Stimulated activated naive CD8-positive, alpha-beta T cell treated with anti-CD3 and anti-CD28 coated beads, Interleukin-15, Interleukin-2, amounts not matched to agents 100 U/mL and 50 U/mL, for 24 hours (primary cell): ENCODE results near the gene TMEM213.
"Not testable (repeated sequence)": the region's sequence is repeated elsewhere in the genome, so short reads cannot be mapped to it uniquely, and the experiment has no call there.

Experiments
- ATAC-seq: fragments of 150-1000 bp; cut with Tn5 transposase; one replicate; pipeline ENCODE4 v1.10.0; 2021
- DNase-seq: peaks from one replicate; pipeline ENCODE4 v3.0.0; 2021

The TMEM213 gene

DNA sequence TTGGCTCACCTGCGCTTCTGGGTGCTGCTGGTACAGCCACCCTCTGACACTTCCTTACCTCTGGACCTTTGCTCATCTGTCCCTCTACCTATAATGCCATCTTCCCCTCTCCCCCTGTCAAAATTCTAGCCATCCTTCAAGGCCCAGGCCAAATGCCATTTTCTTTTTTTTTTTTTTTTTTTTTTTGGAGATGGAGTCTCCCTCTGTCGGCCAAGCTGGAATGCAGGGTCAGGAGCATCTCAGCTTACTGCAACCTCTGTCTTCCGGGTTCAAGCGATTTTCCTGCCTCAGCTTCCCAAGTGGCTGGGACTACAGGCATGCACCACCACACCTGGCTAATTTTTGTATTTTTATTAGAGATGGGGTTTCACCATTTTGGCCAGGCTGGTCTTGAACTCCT lies 748 bp upstream of the TMEM213 start:
- ATAC-seq, DNase-seq: not testable (repeated sequence)

DNA sequence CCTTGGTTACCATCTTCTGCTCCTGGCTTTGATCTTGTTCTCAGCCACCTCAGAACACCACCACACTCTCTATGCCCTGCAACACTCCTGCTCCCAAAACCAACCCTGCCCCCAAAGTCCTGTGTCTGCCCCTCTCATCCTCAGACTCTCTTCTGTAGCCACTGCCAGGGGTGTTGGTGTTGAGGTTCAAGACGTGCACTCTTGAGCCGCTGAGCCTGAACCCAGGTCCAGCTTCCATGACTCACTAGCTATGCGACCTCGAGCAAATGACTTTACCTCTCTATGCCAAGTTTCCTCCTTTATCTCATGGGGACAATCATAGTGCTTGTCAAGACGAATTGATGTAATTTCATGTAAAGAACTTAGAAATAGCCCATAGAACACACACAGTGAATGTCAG lies 1.0 kb downstream of the TMEM213 start:
- ATAC-seq (no peak), DNase-seq (no peak)

DNA sequence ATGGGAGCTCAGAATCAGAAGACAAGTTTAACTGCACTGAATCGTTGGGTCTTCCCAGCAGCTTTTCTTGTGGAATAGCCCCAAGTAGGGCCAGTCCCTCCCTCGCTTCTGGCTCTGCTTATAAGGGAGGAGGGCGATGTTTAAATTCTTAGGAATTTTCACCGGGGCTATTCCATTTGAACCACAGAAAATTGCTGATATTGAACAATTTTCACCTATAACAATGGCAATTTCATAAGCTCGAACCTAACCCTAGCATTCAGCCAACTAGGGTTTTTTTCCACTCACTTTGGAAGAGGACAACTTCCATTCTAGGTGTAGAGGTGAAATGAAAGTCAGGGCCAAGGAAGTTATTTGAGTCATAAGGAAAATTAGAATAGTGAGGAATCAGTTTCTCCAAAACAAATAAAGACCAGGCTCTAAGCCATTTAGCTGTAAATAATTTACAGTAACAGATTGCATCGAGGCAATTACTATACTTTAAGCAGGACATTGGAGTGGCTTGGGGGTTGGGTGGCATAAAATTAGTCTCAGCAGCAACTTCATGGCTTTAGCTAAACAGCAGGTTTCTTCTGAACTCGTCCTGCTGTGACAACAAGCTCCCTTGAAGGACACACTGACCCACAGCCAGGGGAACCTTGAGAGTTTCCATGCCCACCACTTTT lies 1.7 kb downstream of the TMEM213 start:
- no peak for DNase-seq
- no peak for ATAC-seq

DNA sequence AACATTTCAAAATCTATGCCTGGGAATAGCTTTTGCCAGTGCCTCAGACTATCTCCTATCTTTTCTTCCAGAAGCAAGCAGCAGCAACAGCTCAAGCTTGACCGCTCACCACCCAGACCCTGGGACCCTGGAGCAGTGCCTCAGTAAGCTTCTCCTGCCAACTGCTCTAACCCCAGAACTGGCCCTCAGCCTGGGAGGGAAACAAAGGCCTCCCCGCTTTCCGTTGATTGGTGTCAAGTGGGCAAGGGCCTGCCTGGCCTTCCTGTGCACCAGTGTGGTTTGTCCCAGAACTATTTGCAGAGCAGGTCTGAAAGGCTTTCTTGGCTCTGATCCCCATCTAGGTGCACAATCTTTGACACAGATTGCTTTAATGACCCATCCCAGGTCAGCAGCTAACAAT lies 3.5 kb downstream of the TMEM213 start:
- DNase-seq, result no peak
- ATAC-seq, result no peak

DNA sequence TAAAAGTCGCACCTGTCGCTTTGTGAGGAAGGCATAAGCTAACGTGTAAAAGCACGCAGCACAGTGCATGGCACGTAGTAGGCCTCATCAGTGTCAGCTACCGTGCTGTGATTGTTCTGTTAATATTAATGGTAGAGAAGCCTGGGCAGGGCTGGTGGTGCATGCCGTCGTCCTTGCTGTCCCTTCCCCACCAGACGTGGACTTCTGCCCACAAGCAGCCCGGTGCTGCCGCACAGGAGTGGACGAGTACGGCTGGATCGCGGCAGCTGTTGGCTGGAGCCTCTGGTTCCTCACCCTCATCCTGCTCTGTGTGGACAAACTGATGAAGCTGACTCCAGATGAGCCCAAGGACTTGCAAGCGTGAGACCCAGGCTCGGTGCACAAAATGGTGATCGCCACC lies 4.9 kb downstream of the TMEM213 start:
- DNase-seq (no peak), ATAC-seq (no peak)

DNA sequence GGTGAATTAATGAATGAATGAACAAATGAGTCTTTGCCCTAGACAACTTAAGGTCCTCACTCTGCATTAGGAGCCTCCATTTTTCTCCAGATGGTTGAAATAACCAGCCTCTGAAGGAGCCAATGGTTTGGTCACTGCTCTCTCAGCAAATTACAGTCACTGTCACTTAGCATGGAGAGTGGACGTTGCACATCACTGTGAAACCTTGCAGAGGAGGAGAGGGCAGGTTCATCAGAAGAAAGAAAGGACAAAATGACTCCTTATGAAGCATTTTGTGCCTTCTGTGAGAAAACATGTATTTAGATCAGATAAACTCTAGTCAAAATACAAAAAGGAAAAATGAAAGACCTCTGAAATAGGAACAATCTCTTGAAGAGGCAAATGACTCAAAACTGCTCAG lies 6.8 kb downstream of the TMEM213 start:
- no peak for ATAC-seq
- DNase-seq, result no peak

DNA sequence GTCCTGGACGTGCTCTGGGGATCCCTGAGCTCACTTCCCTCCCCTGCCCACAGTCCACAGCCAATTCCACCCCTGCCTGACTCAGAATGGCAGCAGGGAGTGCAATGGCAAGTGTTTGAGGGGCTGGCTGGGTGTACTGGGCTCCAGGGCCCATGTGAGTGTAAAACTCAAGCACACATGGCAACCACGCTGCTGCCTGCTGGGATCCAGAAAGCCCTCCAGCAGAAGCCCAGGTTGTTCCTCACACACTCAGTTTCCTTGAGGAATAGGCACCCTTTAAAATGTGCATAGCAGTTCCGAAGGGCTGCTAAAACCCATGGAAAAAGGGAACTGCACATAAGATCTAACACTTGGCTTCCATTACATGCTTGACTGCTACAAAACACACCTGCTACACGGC lies 11.6 kb downstream of the TMEM213 start:
- DNase-seq, result no peak
- no peak for ATAC-seq

DNA sequence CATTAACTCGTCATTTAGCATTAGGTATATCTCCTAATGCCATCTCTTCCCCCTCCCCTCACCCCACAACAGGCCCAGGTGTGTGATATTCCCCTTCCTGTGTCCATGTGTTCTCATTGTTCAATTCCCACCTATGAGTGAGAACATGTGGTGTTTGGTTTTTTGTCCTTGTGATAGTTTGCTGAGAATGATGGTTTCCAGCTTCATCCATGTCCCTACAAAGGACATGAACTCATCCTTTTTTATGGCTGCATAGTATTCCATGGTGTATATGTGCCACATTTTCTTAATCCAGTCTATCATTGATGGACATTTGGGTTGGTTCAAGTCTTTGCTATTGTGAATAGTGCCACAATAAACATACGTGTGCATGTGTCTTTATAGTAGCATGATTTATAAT lies 13.5 kb downstream of the TMEM213 start:
- not testable (repeated sequence) for DNase-seq, ATAC-seq

DNA sequence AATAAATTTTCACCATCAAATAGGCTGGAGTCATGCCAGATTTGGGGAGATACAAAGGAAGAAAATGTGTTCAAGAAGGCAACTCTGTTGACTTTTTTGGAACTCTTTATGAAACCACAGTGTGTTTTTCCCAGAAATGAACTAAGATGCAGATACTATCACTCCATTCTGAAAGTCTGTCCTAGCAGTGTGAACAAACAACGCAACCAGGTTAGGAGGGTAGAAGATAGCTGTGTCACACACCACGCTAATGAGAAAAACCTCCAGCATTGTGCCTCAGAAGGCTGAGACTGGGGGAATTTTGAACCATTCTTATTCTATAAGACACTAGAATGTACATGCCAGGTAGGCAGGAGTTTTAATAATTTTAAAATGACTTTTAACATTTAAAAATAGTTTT lies 16.2 kb downstream of the TMEM213 start:
- no peak for DNase-seq
- ATAC-seq, result peak; percentile 52

DNA sequence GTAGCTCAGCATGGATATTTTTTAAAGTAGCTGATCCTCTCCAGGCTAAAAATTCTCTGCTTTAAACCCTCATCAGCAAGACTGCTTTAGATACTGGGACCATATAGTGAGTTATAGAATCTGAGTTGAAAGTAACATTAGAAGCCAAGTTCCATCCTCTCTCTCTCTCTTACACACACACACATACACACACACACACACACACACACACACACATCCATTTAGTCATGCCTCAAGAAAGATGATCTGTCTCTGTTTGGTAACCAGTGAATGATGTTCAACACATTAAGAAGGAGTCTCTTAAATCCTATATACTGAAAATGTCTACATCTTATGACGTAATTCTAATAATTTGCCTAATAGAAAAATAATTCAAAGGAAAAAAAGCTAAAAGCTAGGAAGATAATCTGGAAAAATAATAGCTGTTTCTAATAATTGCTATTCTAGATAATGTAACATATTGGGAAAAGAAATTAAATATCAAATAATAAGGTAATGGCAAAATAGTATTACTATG lies 17.1 kb downstream of the TMEM213 start:
- ATAC-seq, result no peak
- no peak for DNase-seq

DNA sequence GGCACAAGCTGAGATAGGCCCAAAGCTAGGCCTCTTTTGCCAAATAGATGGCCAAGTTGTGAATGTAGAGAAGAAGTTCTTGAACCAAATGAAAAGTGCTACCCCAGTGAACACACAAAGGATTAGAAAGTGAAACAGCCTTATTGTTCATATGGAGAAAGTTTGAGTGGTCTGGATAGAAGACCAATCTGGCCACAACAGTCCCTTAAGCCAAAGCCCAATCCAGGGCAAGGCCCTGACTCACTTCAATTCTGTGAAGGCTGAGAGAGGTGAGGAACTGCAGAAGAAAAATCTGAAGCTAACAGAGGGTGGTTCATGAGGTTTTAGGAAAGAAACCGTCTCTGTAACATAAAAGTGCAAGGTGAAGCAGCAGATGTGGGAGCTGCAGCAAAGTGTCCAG lies 18.9 kb downstream of the TMEM213 start:
- no peak for ATAC-seq
- no peak for DNase-seq

DNA sequence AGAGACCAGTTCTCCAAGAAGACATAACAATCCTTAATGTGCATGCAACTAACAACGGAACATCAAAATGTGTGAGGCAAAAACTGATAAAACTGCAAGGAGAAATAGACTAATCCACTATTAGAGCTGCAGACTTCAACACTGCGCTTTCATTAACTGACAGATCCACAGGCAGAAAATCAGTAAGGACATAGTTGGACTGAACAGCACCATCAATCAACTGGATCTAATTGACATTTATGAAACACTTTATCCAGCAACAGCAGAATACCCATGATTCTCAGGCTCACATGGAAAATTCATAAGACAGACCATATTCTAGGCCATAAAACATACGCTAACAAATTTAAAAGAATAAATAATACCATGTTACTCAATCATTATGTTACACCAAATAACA lies 21.8 kb downstream of the TMEM213 start:
- DNase-seq, result no peak

DNA sequence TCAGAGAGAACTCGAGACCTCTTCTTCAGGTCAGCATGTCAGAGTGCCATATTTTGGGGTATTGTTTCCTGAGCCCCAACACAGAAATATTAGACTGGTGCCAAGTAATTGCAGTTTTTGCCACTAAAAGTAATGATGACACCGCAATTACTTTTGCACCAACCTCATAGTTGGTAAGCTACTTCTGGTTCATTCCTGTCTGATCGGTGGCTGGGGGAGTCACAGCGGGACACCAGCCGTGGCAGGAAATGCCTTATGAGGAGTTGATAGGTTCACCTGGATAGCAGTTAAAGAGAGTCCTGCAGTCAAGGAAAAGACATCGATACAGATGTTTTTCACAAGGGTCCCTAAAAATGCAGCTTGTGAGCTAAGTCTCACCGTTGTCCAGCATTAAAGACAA lies 24.1 kb downstream of the TMEM213 start:
- no peak for ATAC-seq
- DNase-seq, result no peak

More for the DNA sequence above, 21.8 kb downstream of the TMEM213 start:
- no peak for ATAC-seq

DNA sequence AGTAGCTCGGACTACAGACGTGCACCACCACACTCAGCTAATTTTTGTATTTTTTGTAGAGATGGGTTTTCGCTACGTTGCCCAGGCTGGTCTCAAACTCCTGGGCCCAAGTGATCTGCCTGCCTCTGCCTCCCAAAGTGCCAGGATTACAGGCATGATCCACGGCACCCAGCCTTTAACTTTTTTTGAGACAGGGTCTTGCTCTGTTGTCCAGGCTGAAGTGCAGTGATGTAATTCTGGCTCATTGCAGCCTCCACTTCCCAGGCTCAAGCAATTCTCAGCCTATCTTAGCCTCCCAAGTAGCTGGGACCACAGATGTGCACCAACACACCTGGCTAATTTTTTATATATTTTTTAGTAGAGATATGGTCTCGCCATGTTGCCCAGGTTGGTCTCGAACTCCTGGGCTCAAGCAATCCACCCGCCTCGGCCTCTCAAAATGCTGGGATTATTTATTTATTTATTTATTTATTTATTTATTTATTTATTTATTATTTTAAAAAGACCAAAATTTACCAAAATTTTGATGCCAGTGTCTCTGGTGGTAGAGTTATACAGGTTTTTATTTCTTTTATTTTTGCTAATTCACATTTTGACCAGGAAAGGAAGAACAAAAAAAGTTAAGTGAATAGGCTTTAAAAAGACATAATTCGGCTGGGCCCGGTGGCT lies 25.2 kb downstream of the TMEM213 start:
- no peak for DNase-seq

DNA sequence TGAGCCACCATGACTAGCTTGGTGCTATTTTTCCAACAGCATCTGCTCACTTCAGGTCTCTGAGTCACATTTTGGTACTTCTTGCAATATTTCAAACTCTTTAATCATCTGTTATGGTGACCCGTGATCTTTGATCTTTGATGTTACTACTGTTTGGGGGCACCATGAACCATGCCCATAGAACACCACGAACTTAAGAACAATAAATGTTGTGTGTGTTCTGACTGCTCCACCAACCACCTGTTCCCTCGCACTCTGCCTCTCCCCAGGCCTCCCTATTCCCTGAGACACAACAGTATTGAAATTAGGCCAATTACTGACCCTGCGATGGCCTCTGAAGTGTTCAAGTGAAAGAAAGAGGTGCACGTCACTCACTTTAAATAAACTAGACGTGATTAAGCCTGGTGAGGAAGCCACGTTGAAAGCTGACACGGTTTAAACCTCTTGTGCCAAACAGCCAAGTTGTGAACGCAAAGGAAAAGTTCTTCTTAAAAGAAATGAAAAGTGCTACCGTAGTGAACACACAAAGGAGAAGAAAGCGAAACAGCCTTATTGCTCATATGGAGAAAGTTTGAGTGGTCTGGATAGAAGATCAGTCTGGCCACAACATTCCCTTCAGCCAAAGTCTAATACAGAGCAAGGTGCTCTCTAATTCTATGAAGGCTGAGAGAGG lies 27.4 kb downstream of the TMEM213 start:
- no peak for DNase-seq
- ATAC-seq, result no peak

More for the DNA sequence above, 25.2 kb downstream of the TMEM213 start:
- no peak for ATAC-seq

DNA sequence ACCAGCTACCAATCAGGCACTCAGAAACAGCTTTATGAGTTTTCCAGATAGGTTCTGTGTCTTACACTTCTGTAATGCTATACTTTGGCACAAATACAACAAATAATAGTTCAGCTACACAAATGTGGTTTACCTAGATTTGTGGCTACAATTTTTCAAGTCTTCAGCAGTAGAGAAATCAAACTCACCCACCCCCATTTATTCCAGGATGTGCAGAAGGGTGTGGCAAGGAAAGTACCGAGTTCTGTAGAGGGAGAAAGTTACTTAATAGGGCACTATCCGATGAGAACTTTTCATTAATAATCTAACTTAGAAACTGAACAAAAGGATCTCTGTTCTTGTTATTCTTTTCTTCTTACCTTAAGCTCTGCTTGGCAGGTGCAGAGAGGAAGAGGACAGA lies 30.5 kb downstream of the TMEM213 start:
- DNase-seq, result no peak

DNA sequence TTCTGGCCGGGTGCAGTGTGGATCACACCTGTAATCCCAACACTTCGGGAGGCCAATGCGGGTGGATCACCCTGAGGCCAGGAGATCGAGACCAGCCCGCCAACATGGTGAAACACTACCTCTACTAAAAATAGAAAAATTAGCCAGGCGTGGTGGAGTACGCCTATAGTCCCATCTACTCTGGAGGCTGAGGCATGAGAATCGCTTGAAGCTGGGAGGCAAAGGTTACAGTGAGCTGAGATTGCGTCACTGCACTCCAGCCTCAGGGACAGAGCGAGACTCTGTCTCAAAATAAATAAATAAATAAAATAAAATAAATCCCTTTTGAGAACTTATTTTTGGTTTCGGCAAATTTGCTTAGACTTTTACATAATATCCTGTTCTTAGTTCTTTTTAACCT lies 31.5 kb downstream of the TMEM213 start:
- ATAC-seq, result no peak
- DNase-seq, result no peak

More for the DNA sequence above, 30.5 kb downstream of the TMEM213 start:
- no peak for ATAC-seq

DNA sequence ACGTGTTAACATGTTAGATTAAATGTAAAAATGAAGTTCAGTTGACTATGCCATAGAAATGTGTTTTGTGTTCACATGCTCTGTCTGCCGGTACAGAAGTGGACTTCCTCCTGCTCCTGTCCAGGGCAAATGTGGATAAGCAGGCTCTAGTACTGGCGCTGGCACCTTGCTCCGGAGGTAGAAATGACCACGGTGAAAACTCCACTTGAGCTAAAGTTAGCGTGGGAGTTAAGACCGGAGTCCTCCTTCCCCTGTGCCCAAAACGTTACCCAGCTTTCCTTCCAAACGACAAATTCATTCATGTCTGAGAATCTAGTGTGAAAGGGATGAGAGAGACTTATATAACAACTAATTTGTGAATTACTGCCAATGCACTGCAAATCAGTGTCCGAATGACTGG lies 35.2 kb downstream of the TMEM213 start:
- ATAC-seq, result no peak
- DNase-seq, result no peak

DNA sequence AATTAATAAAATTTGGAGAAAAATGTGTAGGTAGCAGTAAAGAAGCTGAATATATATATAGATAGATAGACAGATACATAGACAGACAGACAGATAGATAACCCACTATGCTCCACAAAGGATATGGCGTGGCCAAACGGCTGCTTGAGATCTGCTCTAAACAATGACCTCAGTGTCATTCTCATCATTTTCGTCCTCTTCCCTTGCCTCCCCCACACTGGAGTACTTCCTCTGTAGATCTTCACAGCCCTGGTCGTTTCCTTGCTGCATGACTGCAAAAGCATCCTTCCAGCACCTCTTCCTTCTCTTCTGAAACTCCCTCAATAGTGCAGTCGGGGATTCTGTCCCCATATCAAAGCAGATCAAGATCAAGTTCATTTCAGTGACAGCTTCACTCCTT lies 35.8 kb downstream of the TMEM213 start:
- DNase-seq (no peak), ATAC-seq (no peak)

DNA sequence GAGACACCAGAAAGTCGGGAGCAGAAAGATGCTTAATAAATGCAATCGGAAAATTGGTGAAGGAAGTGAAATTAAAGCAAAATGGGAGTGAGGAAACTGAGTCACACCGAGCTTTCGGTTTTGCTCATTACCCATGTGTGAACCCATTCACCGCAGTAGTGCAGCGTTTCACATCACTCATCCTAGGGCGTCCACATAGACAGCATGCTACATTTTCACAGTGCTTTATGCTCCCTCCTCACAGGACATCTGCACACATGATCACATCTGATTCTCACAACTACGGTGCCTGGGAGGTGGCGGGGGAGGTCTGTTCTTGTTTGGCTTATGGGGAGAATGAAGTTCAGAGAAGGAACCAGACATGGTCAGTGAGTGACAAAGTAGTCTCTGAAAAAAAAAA lies 36.8 kb downstream of the TMEM213 start:
- no peak for ATAC-seq
- no peak for DNase-seq

DNA sequence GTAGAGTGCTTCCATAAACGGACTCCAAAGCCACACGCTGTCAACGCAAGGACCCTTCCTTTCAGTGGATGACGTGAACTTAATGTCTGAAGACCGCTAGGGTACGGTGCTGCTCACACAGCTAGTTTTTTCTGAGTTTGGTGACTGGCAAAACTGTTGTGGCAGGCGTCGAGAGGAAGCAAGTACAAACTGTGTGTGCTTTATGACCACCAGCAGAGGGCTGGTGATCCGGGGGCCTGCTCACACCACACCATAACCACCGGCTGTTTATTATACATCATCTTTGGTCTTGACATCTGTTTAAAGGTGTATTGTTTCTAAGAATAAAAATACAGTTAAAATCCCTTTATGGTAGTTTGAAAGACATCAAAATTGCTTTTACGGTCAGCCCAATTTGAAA lies 37.3 kb downstream of the TMEM213 start:
- no peak for ATAC-seq

DNA sequence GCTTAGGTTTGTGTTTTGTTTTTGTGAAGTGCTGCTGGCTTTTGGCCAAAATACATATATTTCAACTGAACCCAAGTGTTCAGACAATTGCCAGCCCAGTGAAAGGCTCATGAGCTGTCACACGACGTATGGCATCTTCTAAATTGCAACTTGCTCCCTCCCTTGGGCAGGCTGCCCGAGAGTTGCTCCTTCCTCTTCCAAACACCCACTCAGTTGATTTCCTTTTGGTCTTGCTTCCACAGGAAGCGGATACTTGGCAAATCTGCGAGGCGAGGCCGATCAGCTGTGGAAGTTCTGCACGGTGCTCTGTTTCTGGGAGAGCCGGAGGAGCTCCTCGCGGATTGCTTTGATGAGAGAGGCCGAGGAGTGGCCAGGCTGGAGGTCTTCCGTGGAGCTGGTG lies 39.8 kb downstream of the TMEM213 start:
- DNase-seq (no peak), ATAC-seq (no peak)

More for the DNA sequence above, 37.3 kb downstream of the TMEM213 start:
- no peak for DNase-seq

DNA sequence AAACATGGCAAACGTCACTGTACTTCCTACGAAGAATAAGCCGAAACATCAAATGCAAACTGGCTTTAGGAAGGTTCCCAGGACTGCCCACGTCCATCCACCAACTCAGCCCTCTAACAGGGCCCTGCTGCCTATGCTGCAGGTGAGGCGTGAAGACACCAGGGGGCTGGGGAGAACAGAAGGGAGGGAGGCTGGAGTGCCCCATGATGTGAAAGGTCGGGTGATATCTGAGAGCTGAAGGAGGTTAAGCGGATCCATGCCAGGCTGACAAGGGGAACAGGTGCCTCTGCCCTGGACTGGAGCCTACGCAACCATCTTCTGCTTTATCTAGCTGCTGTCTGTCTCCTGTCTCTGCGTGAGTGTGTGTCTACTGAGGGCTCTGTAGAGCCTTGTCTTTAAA lies 40.4 kb downstream of the TMEM213 start:
- no peak for DNase-seq
- no peak for ATAC-seq
